M059J (cell line): ENCODE measurements around the gene ZNF678. TPM values are rescaled to one million over a fixed set of nuclear protein-coding genes. Genes with fewer than 3 reads are reported as not detected.
A peak's percentile ranks its signal among the peaks of the same experiment; 100 is the strongest.
"Not testable (repeated sequence)": the region's sequence is repeated elsewhere in the genome, so short reads cannot be mapped to it uniquely, and the experiment has no call there.

ENCODE experiments used
- DNase-seq: peaks from one replicate; pipeline ENCODE4 v3.0.0-alpha.2; 2012; ENCODE audit warnings: low read depth
- total RNA-seq: library from RNA; depleted of rRNA; stranded (reverse); fragments of >200 nt; shearing (Covaris generic); gene quantifications from 2 replicates; pipeline ENCODE4 v1.2.3, GENCODE V29; 2014

Gene ZNF678
- total RNA-seq, 1 experiment from 2014 or later, result 4.1 TPM

GRCh38 chr1:227603327-227603726 lies 40.0 kb downstream of the ZNF678 start:
- no peak for DNase-seq

- no peak for DNase-seq
Measured at GRCh38 chr1:227604446-227604845, 41.1 kb downstream of the ZNF678 start.

- DNase-seq, result not testable (repeated sequence)
Measured at GRCh38 chr1:227606271-227606670, 42.9 kb downstream of the ZNF678 start.

- DNase-seq, result no peak
Measured at GRCh38 chr1:227607336-227607898, 44.1 kb downstream of the ZNF678 start.

- no peak for DNase-seq
Measured at GRCh38 chr1:227612658-227613057, 49.3 kb downstream of the ZNF678 start.

- no peak for DNase-seq
Measured at GRCh38 chr1:227613526-227613925, 50.2 kb downstream of the ZNF678 start.

GRCh38 chr1:227621211-227621610 lies 57.9 kb downstream of the ZNF678 start:
- DNase-seq, result no peak

GRCh38 chr1:227622739-227623475 lies 59.6 kb downstream of the ZNF678 start:
- DNase-seq, result no peak

GRCh38 chr1:227632325-227632724 lies 69.0 kb downstream of the ZNF678 start:
- DNase-seq, result no peak

- no peak for DNase-seq
Measured at GRCh38 chr1:227635596-227635995, 72.2 kb downstream of the ZNF678 start.

- DNase-seq, result no peak
Measured at GRCh38 chr1:227654431-227654830, 91.1 kb downstream of the ZNF678 start.

- peak; percentile 4 for DNase-seq
Measured at GRCh38 chr1:227654858-227655752, 91.7 kb downstream of the ZNF678 start.

GRCh38 chr1:227661495-227661894 lies 98.1 kb downstream of the ZNF678 start:
- no peak for DNase-seq

- DNase-seq, result no peak
Measured at GRCh38 chr1:227662933-227663332, 99.6 kb downstream of the ZNF678 start.

GRCh38 chr1:227666286-227666685 lies 102.9 kb downstream of the ZNF678 start:
- DNase-seq, result peak; percentile 36

- no peak for DNase-seq
Measured at GRCh38 chr1:227673441-227673840, 110.1 kb downstream of the ZNF678 start.

- no peak for DNase-seq
Measured at GRCh38 chr1:227685807-227686206, 122.5 kb downstream of the ZNF678 start.

- no peak for DNase-seq
Measured at GRCh38 chr1:227697321-227697864, 134.0 kb downstream of the ZNF678 start.

- not testable (repeated sequence) for DNase-seq
Measured at GRCh38 chr1:227701631-227702030, 138.3 kb downstream of the ZNF678 start.

- DNase-seq, result peak; percentile 18
Measured at GRCh38 chr1:227707846-227708245, 144.5 kb downstream of the ZNF678 start.

GRCh38 chr1:227709451-227709850 lies 146.1 kb downstream of the ZNF678 start:
- DNase-seq, result peak; percentile 7

- DNase-seq, result not testable (repeated sequence)
Measured at GRCh38 chr1:227710474-227710873, 147.1 kb downstream of the ZNF678 start.
